SK-N-SH (cell line): ENCODE results near the gene NPHS1. TPM values are rescaled to one million over a fixed set of nuclear protein-coding genes. Genes with fewer than 3 reads are reported as not detected.
"Not testable (repeated sequence)": the region's sequence is repeated elsewhere in the genome, so short reads cannot be mapped to it uniquely, and the experiment has no call there.

Experiments used
- CTCF ChIA-PET: fragments of 300-600, 350-600 bp; formaldehyde crosslinking; extraction: SDS; loops from one replicate; lab custom pipeline; 2021; lab: Yijun Ruan, JAX
- POLR2A ChIA-PET: fragments of 350-600 bp; sonication (Branson Sonifier 250); formaldehyde crosslinking; extraction: SDS; loops from one replicate; lab custom pipeline; 2020; ENCODE audit warnings: antibody characterized with exemption, inconsistent platforms; lab: Yijun Ruan, JAX
- DNase-seq: peaks from one replicate; pipeline ENCODE4 v3.0.0; 2012
- H2AFZ ChIP-seq: fragments of 200-600 bp; sonication (generic); 2 replicates; pipeline ENCODE4 v1.8.1; 2016; ENCODE audit warnings: antibody characterized with exemption, mild to moderate bottlenecking, low read depth
- H3F3A ChIP-seq: fragments of 200-600 bp; sonication (generic); replicated peaks from 2 replicates; pipeline ENCODE3; 2016; ENCODE audit warnings: antibody characterized with exemption, mild to moderate bottlenecking; ENCODE audit not compliant: insufficient read depth
- H3K27ac ChIP-seq, 2 experiments: fragments of 200-500 bp in 1 of 2; fragments of 200-600 bp in 1 of 2; sonication (Bioruptor generic) in 1 of 2; sonication (generic), shearing (Covaris generic) in 1 of 2; 2 replicates each; pipeline versions ENCODE4 v1.5.1 to v1.6.1; 2014 to 2016; ENCODE audit warnings: low read depth in 2 of 2, inconsistent platforms in 1 of 2, low read length in 1 of 2, mild to moderate bottlenecking in 1 of 2, mixed read lengths in 1 of 2
- H3K27me3 ChIP-seq: fragments of 200-600 bp; sonication (generic), shearing (Covaris generic); 2 replicates; pipeline ENCODE4 v1.6.1; 2016; ENCODE audit warnings: mixed run types; ENCODE audit not compliant: insufficient read depth
- H3K36me3 ChIP-seq, 2 experiments: fragments of 200-500 bp in 1 of 2; fragments of 200-600 bp in 1 of 2; sonication (Bioruptor generic) in 1 of 2; sonication (generic) in 1 of 2; replicated peaks in 1 of 2; 2 replicates each; pipeline versions ENCODE3 to v1.5.1; 2014 to 2016; ENCODE audit warnings: low read length in 1 of 2, mild to moderate bottlenecking in 1 of 2; ENCODE audit not compliant: insufficient read depth in 2 of 2, control insufficient read depth in 1 of 2
- H3K4me1 ChIP-seq, 2 experiments: fragments of 200-500 bp in 1 of 2; fragments of 200-600 bp in 1 of 2; sonication (Bioruptor generic) in 1 of 2; sonication (generic), shearing (Covaris generic) in 1 of 2; 2 replicates each; pipeline versions ENCODE4 v1.5.1 to v1.6.1; 2014 to 2016; ENCODE audit warnings: low read depth in 1 of 2, low read length in 1 of 2, mixed run types in 1 of 2; ENCODE audit not compliant: insufficient read depth in 2 of 2, control insufficient read depth in 1 of 2
- H3K4me2 ChIP-seq: fragments of 200-600 bp; sonication (generic), shearing (Covaris generic); 2 replicates; pipeline ENCODE4 v1.6.1; 2017; ENCODE audit warnings: mixed run types
- H3K4me3 ChIP-seq, 2 experiments: fragments of 200-500 bp in 1 of 2; fragments of 200-600 bp in 1 of 2; sonication (Bioruptor generic) in 1 of 2; sonication (generic), shearing (Covaris generic) in 1 of 2; 2 replicates each; pipeline versions ENCODE4 v1.5.1 to v1.8.1; 2014 to 2016; ENCODE audit warnings: low read depth in 2 of 2, inconsistent platforms in 1 of 2, low read length in 1 of 2, mild to moderate bottlenecking in 1 of 2, mixed read lengths in 1 of 2, moderate library complexity in 1 of 2
- H3K79me2 ChIP-seq: fragments of 200-600 bp; sonication (generic); 2 replicates; pipeline ENCODE4 v1.8.1; 2017; ENCODE audit warnings: mild to moderate bottlenecking; ENCODE audit not compliant: insufficient read depth
- H3K9ac ChIP-seq: fragments of 200-600 bp; sonication (generic); 2 replicates; pipeline ENCODE4 v1.6.1; 2017; ENCODE audit warnings: mixed run types
- H3K9me2 ChIP-seq: fragments of 200-600 bp; sonication (generic); 2 replicates; pipeline ENCODE4 v1.6.1; 2017; ENCODE audit warnings: mixed run types
- H3K9me3 ChIP-seq: fragments of 200-600 bp; sonication (generic); 2 replicates; pipeline ENCODE4 v1.6.1; 2017; ENCODE audit warnings: mixed run types, mild to moderate bottlenecking, moderate library complexity
- H4K20me1 ChIP-seq: fragments of 200-600 bp; sonication (generic); 2 replicates; pipeline ENCODE4 v1.6.1; 2017; ENCODE audit warnings: mild to moderate bottlenecking, mixed run types; ENCODE audit not compliant: insufficient read depth
- EZH2phosphoT487 ChIP-seq: fragments of 200-600 bp; sonication (generic); IDR thresholded peaks from 2 replicates; pipeline ENCODE4 v1.6.1; 2017; ENCODE audit warnings: low read depth, mixed run types, mild to moderate bottlenecking, antibody characterized with exemption, moderate library complexity, borderline replicate concordance
- IRF3 ChIP-seq: fragments of 150-350 bp; IDR thresholded peaks from 2 replicates; pipeline ENCODE4 v1.6.1; 2016; ENCODE audit warnings: mild to moderate bottlenecking, low read depth, low read length
- MAX ChIP-seq: IDR thresholded peaks from 2 replicates; pipeline ENCODE4 v1.4.0; 2012; ENCODE audit warnings: low read depth
- MEF2A ChIP-seq: IDR thresholded peaks from 2 replicates; pipeline ENCODE4 v1.4.0; 2012; ENCODE audit warnings: low read depth, borderline replicate concordance
- MXI1 ChIP-seq: IDR thresholded peaks from 2 replicates; pipeline ENCODE4 v1.6.1; 2012; ENCODE audit warnings: mild to moderate bottlenecking, low read depth, low read length, improper control_type of control experiment
- NRF1 ChIP-seq: IDR thresholded peaks from 2 replicates; pipeline ENCODE4 v1.6.1; 2012; ENCODE audit warnings: low read depth, mild to moderate bottlenecking, low read length
- SIN3A ChIP-seq: IDR thresholded peaks from 2 replicates; pipeline ENCODE4 v1.6.1; 2012; ENCODE audit warnings: low read depth, mild to moderate bottlenecking, low read length, moderate library complexity, borderline replicate concordance
- TAF1 ChIP-seq: IDR thresholded peaks from 2 replicates; pipeline ENCODE4 v1.6.1; 2012; ENCODE audit warnings: low read depth, mild to moderate bottlenecking, low read length, moderate library complexity, borderline replicate concordance
- USF2 ChIP-seq: fragments of 150-350 bp; IDR thresholded peaks from 2 replicates; pipeline ENCODE4 v1.6.1; 2017; ENCODE audit warnings: antibody characterized with exemption, low read length, low read depth, borderline replicate concordance
- WGBS: methylation state at CpG from one replicate; pipeline ENCODE4 v1.1.6; 2017; ENCODE audit warnings: low lambda C conversion rate; 5-methylcytosine and 5-hydroxymethylcytosine counted together
- polyA plus RNA-seq, 3 experiments: library from polyadenylated mRNA; depleted of rRNA; stranded (reverse); fragments of >200 nt; gene quantifications; 2 replicates each; pipeline ENCODE4 v1.2.3, GENCODE V29; 2012

NPHS1 gene
- polyA plus RNA-seq, 1 of the 3 experiments (the other 2 are of a cell fraction), result not detected

- ChIA-PET CTCF (interaction anchor here (0.6 to 4.2 kb wide), 7 partner anchors 9 to 124 kb away, joined by 3 to 18 read pairs (median 4); partner anchors contain the start of genes NFKBID and NPHS1), POLR2A (interaction anchor here (0.9 to 1.3 kb wide), 4 partner anchors 14 to 113 kb away, joined by 3 to 6 read pairs (median 4); partner anchors contain the start of gene KIRREL2)
- not testable (repeated sequence) for H2AFZ ChIP-seq
Measured at GRCh38 chr19:35870124-35870736, 17.9 kb upstream of the NPHS1 start.

GRCh38 chr19:35869327-35870123 lies 17.2 kb upstream of the NPHS1 start:
- CTCF ChIA-PET, result interaction anchor here (0.6 to 4.2 kb wide), 9 partner anchors 8 to 139 kb away, joined by 3 to 18 read pairs (median 4); partner anchors contain the start of genes NFKBID and NPHS1
- peak overlapping the region; percentile 76; the same call in 1 of the 2 replicates for H2AFZ ChIP-seq
- peak overlapping the region; percentile 52 to 60 for H3K4me3 ChIP-seq
- no peak for TF ChIP-seq MEF2A
- peak; percentile 96 for TF ChIP-seq MXI1
- TF ChIP-seq MAX, result peak; percentile 94
- peak; percentile 39; the same call in 1 of the 2 replicates for TF ChIP-seq NRF1
- TF ChIP-seq IRF3, result no peak
- TF ChIP-seq TAF1, result no peak
- TF ChIP-seq USF2, result no peak
- no peak for TF ChIP-seq EZH2phosphoT487
- 0 out of 2 replicates have a peak, but pooled peaks have one; percentile 44 for TF ChIP-seq SIN3A
- TF ChIP-seq, all 33 proteins: peak for 4
- Histone ChIP-seq H4K20me1 (no peaks in the 10 kb centered on the region), H3K27me3 (no peaks in the 10 kb centered on the region), H3K9me3 (no peaks in the 10 kb centered on the region), H3F3A (no peaks in the 10 kb centered on the region), H3K79me2 (no peaks in the 10 kb centered on the region), H3K4me1 (peaks cover 7 to 11% of the 10 kb centered on the region in 2 experiments; a peak in 2 of 4 replicates), H3K9me2 (no peaks in the 10 kb centered on the region), H3K36me3 (no peaks in the 10 kb centered on the region), H3K4me2 (peak overlapping the region; percentile 96), H3K9ac (no peak overlapping the region), H3K27ac (peak overlapping the region in 1 of 2 experiments; percentile 75; a peak in 2 of 4 replicates)
- WGBS, result under 1% methylated on average over 34 of the region's 51 CpGs
- peak; percentile 89 for DNase-seq
- POLR2A ChIA-PET, result interaction anchor here (0.9 to 1.4 kb wide), 6 partner anchors 13 to 129 kb away, joined by 3 to 6 read pairs (median 4); partner anchors contain the start of gene KIRREL2

More at GRCh38 chr19:35870124-35870736, 17.9 kb upstream of the NPHS1 start:
- peaks cover 7 to 11% of the 10 kb centered on the region in 2 experiments; a peak in 2 of 4 replicates for H3K4me1 ChIP-seq
- H3K9ac ChIP-seq, H3K27me3 ChIP-seq, H3K9me2 ChIP-seq, H3F3A ChIP-seq, H3K79me2 ChIP-seq, H3K9me3 ChIP-seq, H4K20me1 ChIP-seq, H3K36me3 ChIP-seq: not testable (repeated sequence)
- peak overlapping the region in 1 of 2 experiments; percentile 75; a peak in 1 of 4 replicates for H3K27ac ChIP-seq
- peak; percentile 83 for DNase-seq
- H3K4me2 ChIP-seq, result peak overlapping the region; percentile 96
- H3K4me3 ChIP-seq, result peak overlapping the region; percentile 52 to 60; a peak in 3 of 4 replicates
- 57% methylated on average over 26 of the region's 26 CpGs for WGBS
